GM19468 (cell line): ENCODE results near the gene PPP1R3G.
"Not testable (repeated sequence)": the region's sequence is repeated elsewhere in the genome, so short reads cannot be mapped to it uniquely, and the experiment has no call there.

Experiments used
- ATAC-seq: cut with Tn5 transposase; IDR thresholded peaks from one replicate; pipeline ENCODE4 v1.9.1; 2021; ENCODE audit warnings: mild to moderate bottlenecking, moderate library complexity, moderate number of reproducible peaks; ENCODE audit not compliant: unreplicated experiment; ENCODE audit errors: extremely low read depth

Gene PPP1R3G

GRCh38 chr6:5084781-5085647 is at the start of gene PPP1R3G:
PPP1R3G (plus strand) TSS chr6:5085341; CDS start chr6:5085486, 145 bp downstream.
- no peak for ATAC-seq

GRCh38 chr6:5036269-5036668 is 48.9 kb upstream of the PPP1R3G start:
- ATAC-seq, result no peak

GRCh38 chr6:5041955-5042354 is 43.2 kb upstream of the PPP1R3G start:
- ATAC-seq, result no peak

GRCh38 chr6:5042436-5042835 is 42.7 kb upstream of the PPP1R3G start:
- no peak for ATAC-seq

GRCh38 chr6:5044866-5045265 is 40.3 kb upstream of the PPP1R3G start:
- ATAC-seq, result no peak

- ATAC-seq, result no peak
Observed at GRCh38 chr6:5045416-5045815, 39.7 kb upstream of the PPP1R3G start.

- ATAC-seq, result no peak
Observed at GRCh38 chr6:5046430-5046829, 38.7 kb upstream of the PPP1R3G start.

GRCh38 chr6:5050009-5050408 is 35.1 kb upstream of the PPP1R3G start:
- no peak for ATAC-seq

GRCh38 chr6:5051394-5051793 is 33.7 kb upstream of the PPP1R3G start:
- no peak for ATAC-seq

- ATAC-seq, result no peak
Observed at GRCh38 chr6:5053038-5053437, 32.1 kb upstream of the PPP1R3G start.

GRCh38 chr6:5053864-5054244 is 31.3 kb upstream of the PPP1R3G start:
- ATAC-seq, result no peak

- ATAC-seq, result no peak
Observed at GRCh38 chr6:5054245-5054873, 30.8 kb upstream of the PPP1R3G start.

- ATAC-seq, result no peak
Observed at GRCh38 chr6:5055118-5055517, 30.0 kb upstream of the PPP1R3G start.

- ATAC-seq, result no peak
Observed at GRCh38 chr6:5058254-5058653, 26.9 kb upstream of the PPP1R3G start.

- ATAC-seq, result no peak
Observed at GRCh38 chr6:5059036-5059896, 25.9 kb upstream of the PPP1R3G start.

GRCh38 chr6:5060439-5060838 is 24.7 kb upstream of the PPP1R3G start:
- not testable (repeated sequence) for ATAC-seq

- ATAC-seq, result no peak
Observed at GRCh38 chr6:5061152-5061551, 24.0 kb upstream of the PPP1R3G start.

GRCh38 chr6:5063617-5064016 is 21.5 kb upstream of the PPP1R3G start:
- no peak for ATAC-seq

- no peak for ATAC-seq
Observed at GRCh38 chr6:5066456-5067093, 18.6 kb upstream of the PPP1R3G start.

GRCh38 chr6:5067305-5067704 is 17.8 kb upstream of the PPP1R3G start:
- no peak for ATAC-seq
